Fibroblast of lung (primary cell): ENCODE results near the gene GLCCI1. TPM values are rescaled to one million over a fixed set of nuclear protein-coding genes. Genes with fewer than 3 reads are reported as not detected.

Experiments
- DNase-seq, 2 donors: peaks; one replicate each; pipeline versions ENCODE4 v3.0.0 to v3.0.0-alpha.2; 2010; ENCODE audit warnings: low read depth in 2 of 2
- H2AFZ ChIP-seq: 2 replicates; pipeline ENCODE4 v1.5.1; 2012; ENCODE audit warnings: low read length, control low read depth, inconsistent platforms
- H3K27ac ChIP-seq: 2 replicates; pipeline ENCODE4 v1.5.1; 2011; ENCODE audit warnings: low read length, control low read depth; ENCODE audit not compliant: insufficient read depth
- H3K27me3 ChIP-seq: 2 replicates; pipeline ENCODE4 v1.5.1; 2011; ENCODE audit warnings: mild to moderate bottlenecking, low read length; ENCODE audit not compliant: control insufficient read depth, insufficient read depth
- H3K36me3 ChIP-seq: 2 replicates; pipeline ENCODE4 v1.5.1; 2011; ENCODE audit warnings: low read length; ENCODE audit not compliant: control insufficient read depth, insufficient read depth
- H3K4me1 ChIP-seq: 2 replicates; pipeline ENCODE4 v1.5.1; 2011; ENCODE audit warnings: low read length; ENCODE audit not compliant: control insufficient read depth, insufficient read depth; ENCODE audit errors: extremely low read depth
- H3K4me2 ChIP-seq: 2 replicates; pipeline ENCODE4 v1.5.1; 2011; ENCODE audit warnings: low read length, control low read depth; ENCODE audit not compliant: insufficient read depth; ENCODE audit errors: extremely low read depth
- H3K4me3 ChIP-seq, 4 experiments: fragments of 200-600 bp in 1 of 4; sonication (generic) in 1 of 4; replicated peaks in 1 of 4; 2 replicates each; pipeline ENCODE4 v1.5.1; 2011 to 2016; ENCODE audit warnings: low read length in 4 of 4, low read depth in 3 of 4, mild to moderate bottlenecking in 3 of 4, control low read depth in 2 of 4, inconsistent platforms in 1 of 4, mixed read lengths in 1 of 4; ENCODE audit not compliant: insufficient read depth in 1 of 4; ENCODE audit errors: control extremely low read depth in 1 of 4
- H3K79me2 ChIP-seq: 2 replicates; pipeline ENCODE4 v1.5.1; 2012; ENCODE audit warnings: mild to moderate bottlenecking, low read length, inconsistent platforms; ENCODE audit not compliant: control insufficient read depth, insufficient read depth
- H3K9ac ChIP-seq: 2 replicates; pipeline ENCODE4 v1.5.1; 2011; ENCODE audit warnings: mild to moderate bottlenecking, low read length, control low read depth; ENCODE audit not compliant: insufficient read depth
- H3K9me3 ChIP-seq: 2 replicates; pipeline ENCODE4 v1.5.1; 2012; ENCODE audit warnings: low read depth, low read length; ENCODE audit not compliant: control insufficient read depth, insufficient read depth
- H4K20me1 ChIP-seq: 2 replicates; pipeline ENCODE4 v1.5.1; 2011; ENCODE audit warnings: low read length; ENCODE audit not compliant: control insufficient read depth, insufficient read depth; ENCODE audit errors: extremely low read depth
- CTCF ChIP-seq, 2 donors: IDR thresholded peaks in 1 of 2; conservative IDR thresholded peaks in 1 of 2; 1 replicate in 1 of 2; 2 replicates in 1 of 2; pipeline ENCODE4 v1.5.1; 2011 to 2012; ENCODE audit warnings: low read length in 2 of 2, control low read depth in 1 of 2, inconsistent platforms in 1 of 2, low read depth in 1 of 2, mild to moderate bottlenecking in 1 of 2
- EZH2 ChIP-seq: IDR thresholded peaks from 2 replicates; pipeline ENCODE4 v1.5.1; 2012; ENCODE audit warnings: low read length, control low read depth, mild to moderate bottlenecking; ENCODE audit errors: missing control alignments
- polyA plus RNA-seq, 2 donors: library from polyadenylated mRNA; depleted of rRNA in 1 of 2; stranded (reverse) in 1 of 2; unstranded in 1 of 2; fragments of >200 nt; gene quantifications; 2 replicates each; pipeline ENCODE4 v1.2.1, GENCODE V29; 2011 to 2012; ENCODE audit warnings: missing spikeins in 1 of 2
- total RNA-seq: library from RNA; depleted of rRNA; stranded (reverse); fragments of >200 nt; gene quantifications from 2 replicates; pipeline ENCODE4 v1.2.1, GENCODE V29; 2014

Gene GLCCI1
- total and polyA plus RNA-seq, 2 donors (not counting 1 experiment from before 2014, with no cell fraction given): 4.4 to 8.3 TPM

- TF ChIP-seq CTCF (conservative IDR thresholded peaks at IDR 0.05 in 1 of 2, IDR thresholded peaks at IDR 0.05 in 1 of 2; ENCODE audit: low read depth in 1 of 2, low read length in 2 of 2): no peak
- no peak for TF ChIP-seq EZH2
- H3K9me3 ChIP-seq: no peaks in the 10 kb centered on the region
- H3K36me3 ChIP-seq: no peaks in the 10 kb centered on the region
- no peak overlapping the region for H3K9ac ChIP-seq
- no peak overlapping the region for H2AFZ ChIP-seq
- no peaks in the 10 kb centered on the region for H3K79me2 ChIP-seq
- no peak overlapping the region for H3K4me3 ChIP-seq
- no peaks in the 10 kb centered on the region for H4K20me1 ChIP-seq
- DNase-seq: no peak
- H3K4me2 ChIP-seq: no peak overlapping the region
- no peaks in the 10 kb centered on the region for H3K27me3 ChIP-seq
- no peaks in the 10 kb centered on the region for H3K4me1 ChIP-seq
- no peak overlapping the region for H3K27ac ChIP-seq
Observed at GRCh38 chr7:8111282-8111960, 142.8 kb downstream of the GLCCI1 start.

DNA sequence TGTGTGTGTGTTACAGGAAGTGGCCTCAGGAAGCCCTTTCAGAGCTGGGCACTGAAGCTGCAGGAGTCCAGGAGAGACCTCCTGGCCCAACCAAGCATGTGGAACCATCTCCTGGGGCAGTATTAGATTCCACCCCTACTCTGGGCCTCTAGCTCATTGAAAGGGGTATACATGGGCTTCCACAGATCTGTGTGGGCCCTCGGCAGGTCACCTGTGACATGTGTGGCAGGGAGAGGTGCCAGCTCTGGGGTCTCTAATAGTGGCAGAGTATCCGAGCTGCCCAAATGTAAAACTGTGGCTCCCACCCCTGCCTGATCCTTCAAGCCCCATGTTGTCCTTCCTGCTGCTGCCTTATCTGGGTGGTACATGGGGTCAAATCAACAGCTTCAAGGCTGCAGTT, 144.1 kb downstream of the GLCCI1 start:
- no peak overlapping the region for H3K4me2 ChIP-seq
- no peaks in the 10 kb centered on the region for H3K36me3 ChIP-seq
- H3K79me2 ChIP-seq: no peaks in the 10 kb centered on the region
- H3K9me3 ChIP-seq: no peaks in the 10 kb centered on the region
- H3K9ac ChIP-seq: no peak overlapping the region
- H3K27me3 ChIP-seq: no peaks in the 10 kb centered on the region
- H3K27ac ChIP-seq: no peak overlapping the region
- DNase-seq: no peak
- no peaks in the 10 kb centered on the region for H4K20me1 ChIP-seq
- TF ChIP-seq CTCF (conservative IDR thresholded peaks at IDR 0.05 in 1 of 2, IDR thresholded peaks at IDR 0.05 in 1 of 2; ENCODE audit: low read depth in 1 of 2, low read length in 2 of 2): no peak
- no peak for TF ChIP-seq EZH2
- H3K4me1 ChIP-seq: no peaks in the 10 kb centered on the region
- no peak overlapping the region for H2AFZ ChIP-seq
- H3K4me3 ChIP-seq: no peak overlapping the region

DNA sequence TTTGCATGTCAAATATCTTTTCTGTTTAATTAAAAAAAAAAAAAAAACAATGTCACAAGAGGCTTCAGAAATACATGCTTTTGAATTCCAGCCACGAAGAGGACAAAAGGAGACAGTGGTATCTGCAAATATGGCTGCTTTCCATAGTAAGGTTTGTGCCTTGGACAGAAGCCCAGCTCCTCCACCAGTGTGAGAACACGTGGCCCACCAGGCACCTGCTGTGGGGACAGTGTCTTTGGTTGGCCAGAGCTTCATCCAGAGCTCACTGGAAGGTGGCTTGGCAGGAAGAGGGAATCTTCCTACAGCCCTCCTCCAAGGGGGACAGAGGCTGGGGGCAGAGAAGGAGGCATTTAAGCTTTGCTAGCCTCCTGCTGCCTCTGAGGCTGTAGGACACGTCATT, 144.6 kb downstream of the GLCCI1 start:
- Histone ChIP-seq H2AFZ (no peak overlapping the region), H4K20me1 (no peaks in the 10 kb centered on the region), H3K9me3 (no peaks in the 10 kb centered on the region), H3K4me2 (no peak overlapping the region), H3K36me3 (no peaks in the 10 kb centered on the region), H3K27me3 (no peaks in the 10 kb centered on the region), H3K79me2 (no peaks in the 10 kb centered on the region), H3K27ac (no peak overlapping the region), H3K9ac (no peak overlapping the region), H3K4me1 (no peaks in the 10 kb centered on the region), H3K4me3 (no peak overlapping the region)
- DNase-seq: no peak
- no peak for TF ChIP-seq CTCF (conservative IDR thresholded peaks at IDR 0.05 in 1 of 2, IDR thresholded peaks at IDR 0.05 in 1 of 2; ENCODE audit: low read depth in 1 of 2, low read length in 2 of 2)
- no peak for TF ChIP-seq EZH2
